ENCODE results near the gene HK1. TPM values are rescaled to one million over a fixed set of nuclear protein-coding genes. Genes with fewer than 3 reads are reported as not detected.

Gene HK1
- total RNA-seq, 1 donor from 2014 or later, result 65.6 TPM

GRCh38 chr10:69356187-69356586 is 77.9 kb downstream of the HK1 start:
- Mint-ChIP-seq H3K36me3 (peaks cover 8% of the 10 kb centered on the region), H3K27me3 (ENCODE audit: low read depth) (no peaks in the 10 kb centered on the region), H3K27ac (no peak overlapping the region), H3K4me1 (peaks cover 4% of the 10 kb centered on the region), H3K9me3 (no peaks in the 10 kb centered on the region), H3K4me3 (no peak overlapping the region)
- no peak for DNase-seq (ENCODE audit: low spot score in 2 of 2, unreplicated experiment in 2 of 2)
- no peak for TF ChIP-seq CTCF (IDR thresholded peaks at IDR 0.05; ENCODE audit: unreplicated experiment)

DNA sequence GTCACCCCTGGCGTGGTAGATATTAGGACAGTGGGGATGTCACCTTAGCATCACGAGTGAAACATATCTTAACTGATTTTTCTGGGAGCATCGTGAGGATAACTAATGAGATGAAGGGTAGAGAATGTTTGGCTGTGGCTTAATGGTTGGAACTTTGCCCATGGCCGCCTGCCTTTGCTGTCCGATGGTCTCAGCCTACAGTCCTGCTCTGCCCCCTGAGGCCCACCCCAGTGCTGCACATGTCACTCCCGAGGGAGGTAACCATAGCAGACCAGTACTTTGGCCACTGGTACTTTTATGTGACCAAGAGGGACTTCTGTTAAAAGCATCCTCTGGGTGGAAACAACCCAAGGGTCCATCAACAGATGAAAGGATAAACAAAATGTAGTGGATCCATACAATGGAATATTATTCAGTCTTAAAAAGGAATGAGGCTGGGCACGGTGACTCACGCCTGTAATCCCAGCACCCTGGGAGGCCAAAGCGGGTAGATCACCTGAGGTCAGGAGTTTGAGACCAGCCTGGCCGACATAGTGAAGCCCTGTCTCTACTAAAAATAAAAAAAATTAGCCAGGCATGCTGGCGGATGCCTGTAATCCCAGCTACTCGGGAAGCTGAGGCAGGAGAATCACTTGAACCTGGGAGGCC is 80.0 kb downstream of the HK1 start:
- no peak for DNase-seq (ENCODE audit: low spot score in 2 of 2, unreplicated experiment in 2 of 2)
- Mint-ChIP-seq H3K4me3 (no peak overlapping the region), H3K4me1 (peaks cover 4% of the 10 kb centered on the region), H3K36me3 (peaks cover 11% of the 10 kb centered on the region), H3K9me3 (no peaks in the 10 kb centered on the region), H3K27ac (no peak overlapping the region), H3K27me3 (ENCODE audit: low read depth) (no peaks in the 10 kb centered on the region)
- no peak for TF ChIP-seq CTCF (IDR thresholded peaks at IDR 0.05; ENCODE audit: unreplicated experiment)

- TF ChIP-seq CTCF (IDR thresholded peaks at IDR 0.05; ENCODE audit: unreplicated experiment), result no peak
- Mint-ChIP-seq H3K36me3 (peaks cover 7% of the 10 kb centered on the region), H3K4me3 (no peak overlapping the region), H3K27me3 (ENCODE audit: low read depth) (no peaks in the 10 kb centered on the region), H3K27ac (peak overlapping the region; percentile 3), H3K9me3 (no peaks in the 10 kb centered on the region), H3K4me1 (peaks cover 8% of the 10 kb centered on the region)
- no peak for DNase-seq (ENCODE audit: low spot score in 2 of 2, unreplicated experiment in 2 of 2)
Observed at GRCh38 chr10:69359148-69359547, 80.9 kb downstream of the HK1 start.

- no peak for DNase-seq (ENCODE audit: low spot score in 2 of 2, unreplicated experiment in 2 of 2)
- Mint-ChIP-seq H3K9me3 (no peaks in the 10 kb centered on the region), H3K27ac (no peak overlapping the region), H3K27me3 (ENCODE audit: low read depth) (no peaks in the 10 kb centered on the region), H3K36me3 (peaks cover 6% of the 10 kb centered on the region), H3K4me3 (no peak overlapping the region), H3K4me1 (peaks cover 13% of the 10 kb centered on the region)
- no peak for TF ChIP-seq CTCF (IDR thresholded peaks at IDR 0.05; ENCODE audit: unreplicated experiment)
Observed at GRCh38 chr10:69359594-69359993, 81.3 kb downstream of the HK1 start.

DNA sequence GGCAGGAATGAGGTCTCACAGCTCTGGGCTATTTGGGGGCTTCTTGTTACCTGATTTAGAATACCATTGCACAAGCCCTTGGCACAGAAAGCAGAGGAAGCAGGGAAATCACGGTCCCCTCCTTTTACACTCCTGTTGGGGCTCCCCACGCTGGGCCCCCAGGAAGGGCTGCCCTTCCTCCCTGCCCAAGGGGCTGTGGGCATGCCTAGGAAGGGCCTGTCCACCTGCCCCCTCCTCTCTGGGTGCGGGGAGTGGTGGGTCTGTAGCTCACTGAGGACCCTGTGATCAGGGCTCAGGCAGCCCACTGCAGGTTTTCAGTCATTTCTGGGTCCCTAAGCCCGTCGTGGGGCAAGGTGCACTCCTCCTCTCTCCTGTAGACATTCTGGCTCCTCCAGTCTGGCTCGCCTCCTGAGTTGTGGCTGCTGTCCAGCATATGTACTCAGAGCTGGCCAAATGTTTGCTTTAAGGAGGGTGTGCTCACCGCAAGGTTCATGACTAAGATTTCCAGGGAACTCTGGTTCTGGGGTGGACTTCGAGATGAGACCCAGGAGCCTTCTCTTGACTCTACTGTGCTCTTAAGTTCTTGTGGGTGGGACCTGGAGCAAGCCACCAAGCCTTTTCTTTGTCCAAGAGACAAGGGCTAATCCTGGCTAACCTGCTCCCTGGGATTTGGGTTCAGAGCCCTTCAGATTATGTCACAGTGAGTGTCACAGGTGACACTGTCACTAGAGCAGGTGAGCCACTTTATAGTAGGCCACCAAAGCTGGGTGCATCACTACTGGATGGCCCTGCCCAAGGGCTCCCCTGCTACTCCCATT is 82.4 kb downstream of the HK1 start:
- Mint-ChIP-seq H3K9me3 (no peaks in the 10 kb centered on the region), H3K27ac (no peak overlapping the region), H3K4me3 (no peak overlapping the region), H3K4me1 (peaks cover 20% of the 10 kb centered on the region), H3K27me3 (ENCODE audit: low read depth) (no peaks in the 10 kb centered on the region), H3K36me3 (peaks cover 3% of the 10 kb centered on the region)
- TF ChIP-seq CTCF (IDR thresholded peaks at IDR 0.05; ENCODE audit: unreplicated experiment), result no peak
- DNase-seq (ENCODE audit: low spot score in 2 of 2, unreplicated experiment in 2 of 2), result no peak
